ENCODE results near the gene NR6A1. TPM values are rescaled to one million over a fixed set of nuclear protein-coding genes. Genes with fewer than 3 reads are reported as not detected.

The NR6A1 gene
- total and polyA plus RNA-seq, 4 experiments from 2014 or later = 0.06 TPM; not detected in 3

DNA sequence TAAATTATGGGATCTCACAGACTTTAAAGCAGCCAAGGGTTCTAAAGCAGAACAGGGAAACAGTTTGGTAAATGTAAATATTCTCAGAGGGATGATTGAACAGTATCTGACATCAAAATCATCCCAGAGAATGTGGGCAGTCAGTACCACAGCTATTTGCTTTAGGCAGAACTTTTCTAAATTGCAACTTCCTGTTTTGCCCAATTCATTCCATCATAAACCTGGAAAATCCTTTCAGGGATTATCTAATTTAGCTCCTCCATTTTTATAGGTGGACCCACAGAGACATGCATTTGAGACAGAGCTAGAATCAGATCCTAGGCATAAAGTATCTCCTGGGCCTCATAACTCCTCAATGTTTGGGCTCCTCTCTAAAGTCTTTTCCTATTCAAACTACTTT is 12.4 kb downstream of the NR6A1 start:
- peaks cover 0 to 2% (median 0%) of the 10 kb centered on the region in 8 donors for H3K9me3 Mint-ChIP-seq
- no peaks in the 10 kb centered on the region for H3K36me3 Mint-ChIP-seq
- Histone ChIP-seq H3K27me3 (ENCODE audit: insufficient read depth, low read length) (peaks cover 14% of the 10 kb centered on the region), H3K4me1 (ENCODE audit: insufficient read depth, low read length) (no peaks in the 10 kb centered on the region), H3K9me3 (ENCODE audit: control insufficient read depth in 1 of 2, low read length in 2 of 2) (no peaks in the 10 kb centered on the region), H3K27ac (ENCODE audit: low read depth, low read length) (no peak overlapping the region), H3K36me3 (ENCODE audit: insufficient read depth, low read length) (no peaks in the 10 kb centered on the region), H3K4me3 (ENCODE audit: low read length in 2 of 2) (no peak overlapping the region)
- H3K4me3 Mint-ChIP-seq = no peak overlapping the region
- ChIA-PET CTCF (ENCODE audit: partially characterized antibody) (no interaction called here), POLR2A (ENCODE audit: partially characterized antibody) (no interaction called here)
- H3K4me1 Mint-ChIP-seq = no peaks in the 10 kb centered on the region
- DNase-seq = no peak
- H3K27me3 Mint-ChIP-seq = peaks cover 62 to 67% of the 10 kb centered on the region in 2 donors
- intact Hi-C loops (cut with micrococcal nuclease) = no loop called here
- H3K27ac Mint-ChIP-seq = no peak overlapping the region

DNA sequence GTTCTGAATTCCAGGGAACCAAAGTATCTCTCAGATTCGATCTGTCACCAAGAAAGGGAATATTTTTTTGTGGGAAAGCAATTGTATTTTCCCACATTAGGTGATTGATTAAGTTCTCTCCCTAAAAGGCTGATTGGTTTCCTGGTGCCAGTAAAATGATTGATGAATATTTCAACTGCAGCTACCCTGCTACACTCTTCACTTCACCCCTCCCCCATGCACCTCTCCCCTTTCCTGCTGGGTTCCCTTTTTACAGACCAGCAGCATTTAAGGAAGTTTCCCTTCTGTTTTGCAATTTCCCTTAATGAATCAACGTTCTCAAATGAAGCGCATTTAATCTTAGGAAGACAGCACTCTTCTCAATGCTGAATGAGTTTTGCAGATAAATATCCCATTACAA is 13.1 kb downstream of the NR6A1 start:
- peaks cover 58 to 62% of the 10 kb centered on the region in 2 donors for H3K27me3 Mint-ChIP-seq
- no peaks in the 10 kb centered on the region for H3K4me1 Mint-ChIP-seq
- H3K36me3 Mint-ChIP-seq = no peaks in the 10 kb centered on the region
- intact Hi-C loops (cut with micrococcal nuclease) = no loop called here
- H3K4me1 ChIP-seq (ENCODE audit: insufficient read depth, low read length) = no peaks in the 10 kb centered on the region
- no peak overlapping the region for H3K4me3 Mint-ChIP-seq
- ChIA-PET CTCF (ENCODE audit: partially characterized antibody) (no interaction called here), POLR2A (ENCODE audit: partially characterized antibody) (no interaction called here)
- no peak overlapping the region for H3K27ac ChIP-seq (ENCODE audit: low read depth, low read length)
- peaks cover 0 to 2% (median 0%) of the 10 kb centered on the region in 8 donors for H3K9me3 Mint-ChIP-seq
- no peaks in the 10 kb centered on the region for H3K36me3 ChIP-seq (ENCODE audit: insufficient read depth, low read length)
- no peaks in the 10 kb centered on the region for H3K9me3 ChIP-seq (ENCODE audit: control insufficient read depth in 1 of 2, low read length in 2 of 2)
- no peak overlapping the region for H3K27ac Mint-ChIP-seq
- peaks cover 8% of the 10 kb centered on the region for H3K27me3 ChIP-seq (ENCODE audit: insufficient read depth, low read length)
- no peak for DNase-seq
- no peak overlapping the region for H3K4me3 ChIP-seq (ENCODE audit: low read length in 2 of 2)

DNA sequence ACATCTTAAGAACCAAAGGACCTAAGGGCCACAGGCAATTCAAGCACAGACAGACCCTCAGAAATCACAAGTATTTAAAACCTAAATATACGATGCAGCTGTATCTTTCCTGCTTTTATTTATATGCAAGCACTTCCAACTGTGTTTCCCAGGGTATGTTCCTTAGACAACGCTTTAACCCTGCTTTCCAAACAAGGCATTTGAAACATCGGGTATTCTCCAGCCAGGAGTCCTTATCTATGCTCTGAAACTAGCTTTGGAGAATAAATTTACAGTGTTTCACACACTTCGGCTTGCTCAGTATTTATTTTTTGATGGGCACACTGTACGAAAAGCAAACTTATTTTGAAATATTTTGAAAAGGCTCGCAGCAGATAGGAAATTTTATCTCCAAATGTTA is 13.5 kb downstream of the NR6A1 start:
- H3K4me1 ChIP-seq (ENCODE audit: insufficient read depth, low read length) = no peaks in the 10 kb centered on the region
- no peak for DNase-seq
- H3K27me3 ChIP-seq (ENCODE audit: insufficient read depth, low read length) = peaks cover 6% of the 10 kb centered on the region
- Mint-ChIP-seq H3K36me3 (no peaks in the 10 kb centered on the region), H3K9me3 (peaks cover 0 to 2% (median 0%) of the 10 kb centered on the region in 8 donors), H3K27ac (no peak overlapping the region), H3K4me1 (no peaks in the 10 kb centered on the region), H3K27me3 (peaks cover 55 to 60% of the 10 kb centered on the region in 2 donors), H3K4me3 (no peak overlapping the region)
- no peaks in the 10 kb centered on the region for H3K9me3 ChIP-seq (ENCODE audit: control insufficient read depth in 1 of 2, low read length in 2 of 2)
- intact Hi-C loops (cut with micrococcal nuclease) = no loop called here
- POLR2A ChIA-PET (ENCODE audit: partially characterized antibody) = no interaction called here
- no peak overlapping the region for H3K4me3 ChIP-seq (ENCODE audit: low read length in 2 of 2)
- CTCF ChIA-PET (ENCODE audit: partially characterized antibody) = no interaction called here
- H3K36me3 ChIP-seq (ENCODE audit: insufficient read depth, low read length) = no peaks in the 10 kb centered on the region
- H3K27ac ChIP-seq (ENCODE audit: low read depth, low read length) = no peak overlapping the region

DNA sequence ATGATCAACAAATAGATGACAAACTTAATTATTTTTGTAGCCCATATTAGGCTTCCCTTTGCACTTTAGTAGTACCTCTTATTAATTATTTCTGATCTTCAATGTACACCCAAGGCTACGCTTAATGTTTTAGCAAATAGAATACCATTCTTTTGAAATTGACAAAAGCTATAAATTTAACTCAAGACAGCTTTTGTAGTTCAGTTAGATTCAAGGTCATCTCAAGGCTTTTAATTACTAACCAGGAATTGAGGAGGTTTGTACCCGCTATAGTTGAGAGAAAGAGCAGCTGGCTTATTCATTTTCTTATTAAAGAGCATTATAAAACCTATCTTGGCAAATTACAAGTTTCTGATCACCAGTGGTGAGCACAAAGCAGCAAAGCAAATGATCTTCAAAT is 15.1 kb downstream of the NR6A1 start:
- Histone ChIP-seq H3K27me3 (ENCODE audit: insufficient read depth, low read length) (peaks cover 10% of the 10 kb centered on the region), H3K4me3 (ENCODE audit: low read length in 2 of 2) (no peak overlapping the region), H3K36me3 (ENCODE audit: insufficient read depth, low read length) (no peaks in the 10 kb centered on the region), H3K4me1 (ENCODE audit: insufficient read depth, low read length) (no peaks in the 10 kb centered on the region), H3K9me3 (ENCODE audit: control insufficient read depth in 1 of 2, low read length in 2 of 2) (no peaks in the 10 kb centered on the region), H3K27ac (ENCODE audit: low read depth, low read length) (no peak overlapping the region)
- no peaks in the 10 kb centered on the region for H3K36me3 Mint-ChIP-seq
- CTCF ChIA-PET (ENCODE audit: partially characterized antibody) = interaction anchor here (1.0 to 1.5 kb wide), 2 partner anchors 16 to 19 kb away, joined by 4 read pairs; no protein-coding TSS in a partner anchor
- DNase-seq = no peak
- POLR2A ChIA-PET (ENCODE audit: partially characterized antibody) = no interaction called here
- intact Hi-C loops (cut with micrococcal nuclease) = no loop called here
- peaks cover 0 to 2% (median 0%) of the 10 kb centered on the region in 8 donors for H3K9me3 Mint-ChIP-seq
- H3K4me3 Mint-ChIP-seq = no peak overlapping the region
- H3K4me1 Mint-ChIP-seq = no peaks in the 10 kb centered on the region
- peaks cover 50 to 53% of the 10 kb centered on the region in 2 donors for H3K27me3 Mint-ChIP-seq
- no peak overlapping the region for H3K27ac Mint-ChIP-seq

DNA sequence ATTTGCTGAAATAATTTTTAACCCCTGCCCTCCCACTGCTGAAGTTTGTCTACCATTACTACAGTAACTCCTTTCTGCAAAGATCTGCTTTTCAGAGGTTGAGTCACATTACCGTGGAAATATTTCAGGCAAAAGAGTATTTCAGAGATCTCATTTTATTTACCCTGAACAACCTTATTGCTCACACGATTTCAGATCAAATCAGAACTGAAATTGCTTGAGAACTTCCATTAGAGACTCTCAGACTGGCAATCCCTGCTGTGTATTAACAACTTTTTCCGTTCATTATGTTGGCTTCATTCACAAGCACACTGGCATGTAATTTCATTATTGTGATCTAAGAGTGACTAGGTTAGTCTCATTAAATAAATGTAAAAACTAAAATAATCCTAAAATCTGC is 16.1 kb downstream of the NR6A1 start:
- no peak overlapping the region for H3K4me3 Mint-ChIP-seq
- Histone ChIP-seq H3K27ac (ENCODE audit: low read depth, low read length) (no peak overlapping the region), H3K27me3 (ENCODE audit: insufficient read depth, low read length) (peaks cover 4% of the 10 kb centered on the region), H3K36me3 (ENCODE audit: insufficient read depth, low read length) (no peaks in the 10 kb centered on the region), H3K9me3 (ENCODE audit: control insufficient read depth in 1 of 2, low read length in 2 of 2) (no peaks in the 10 kb centered on the region), H3K4me3 (ENCODE audit: low read length in 2 of 2) (no peak overlapping the region), H3K4me1 (ENCODE audit: insufficient read depth, low read length) (no peaks in the 10 kb centered on the region)
- POLR2A ChIA-PET (ENCODE audit: partially characterized antibody) = no interaction called here
- CTCF ChIA-PET (ENCODE audit: partially characterized antibody) = interaction anchor here (1.5 kb wide), 1 partner anchor 17 kb away, joined by 4 read pairs; no protein-coding TSS in a partner anchor
- H3K27ac Mint-ChIP-seq = no peak overlapping the region
- DNase-seq = no peak
- intact Hi-C loops (cut with micrococcal nuclease) = no loop called here
- no peaks in the 10 kb centered on the region for H3K4me1 Mint-ChIP-seq
- peaks cover 53% of the 10 kb centered on the region in 2 donors for H3K27me3 Mint-ChIP-seq
- H3K9me3 Mint-ChIP-seq = peaks cover 0 to 2% (median 0%) of the 10 kb centered on the region in 8 donors
- H3K36me3 Mint-ChIP-seq = no peaks in the 10 kb centered on the region

DNA sequence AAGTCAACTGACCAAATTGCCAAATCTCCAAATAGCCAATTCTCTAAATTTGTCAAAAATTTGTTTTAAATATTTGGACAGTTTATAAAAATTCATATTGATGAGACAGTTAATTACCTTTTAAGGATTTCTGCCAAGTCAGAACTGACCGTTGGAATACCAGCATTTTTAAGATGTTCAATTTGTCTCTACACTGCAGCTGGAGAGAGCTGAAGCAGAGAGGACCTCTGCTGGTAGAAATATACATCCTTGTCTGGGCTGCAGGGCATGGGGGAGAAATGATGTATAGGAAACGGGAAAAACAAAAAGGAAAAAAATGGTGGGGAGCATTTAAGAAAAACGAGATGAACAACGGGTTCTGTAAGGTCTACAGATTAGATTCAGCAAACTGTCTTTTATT is 16.8 kb downstream of the NR6A1 start:
- H3K4me3 Mint-ChIP-seq = no peak overlapping the region
- Histone ChIP-seq H3K4me1 (ENCODE audit: insufficient read depth, low read length) (no peaks in the 10 kb centered on the region), H3K36me3 (ENCODE audit: insufficient read depth, low read length) (no peaks in the 10 kb centered on the region), H3K27me3 (ENCODE audit: insufficient read depth, low read length) (peaks cover 4% of the 10 kb centered on the region), H3K27ac (ENCODE audit: low read depth, low read length) (no peak overlapping the region), H3K4me3 (ENCODE audit: low read length in 2 of 2) (no peak overlapping the region), H3K9me3 (ENCODE audit: control insufficient read depth in 1 of 2, low read length in 2 of 2) (no peaks in the 10 kb centered on the region)
- H3K9me3 Mint-ChIP-seq = peaks cover 0 to 2% (median 0%) of the 10 kb centered on the region in 8 donors
- ChIA-PET CTCF (ENCODE audit: partially characterized antibody) (no interaction called here), POLR2A (ENCODE audit: partially characterized antibody) (no interaction called here)
- intact Hi-C loops (cut with micrococcal nuclease) = no loop called here
- no peaks in the 10 kb centered on the region for H3K4me1 Mint-ChIP-seq
- H3K27me3 Mint-ChIP-seq = peaks cover 50 to 54% of the 10 kb centered on the region in 2 donors
- no peaks in the 10 kb centered on the region for H3K36me3 Mint-ChIP-seq
- H3K27ac Mint-ChIP-seq = no peak overlapping the region
- DNase-seq = no peak

DNA sequence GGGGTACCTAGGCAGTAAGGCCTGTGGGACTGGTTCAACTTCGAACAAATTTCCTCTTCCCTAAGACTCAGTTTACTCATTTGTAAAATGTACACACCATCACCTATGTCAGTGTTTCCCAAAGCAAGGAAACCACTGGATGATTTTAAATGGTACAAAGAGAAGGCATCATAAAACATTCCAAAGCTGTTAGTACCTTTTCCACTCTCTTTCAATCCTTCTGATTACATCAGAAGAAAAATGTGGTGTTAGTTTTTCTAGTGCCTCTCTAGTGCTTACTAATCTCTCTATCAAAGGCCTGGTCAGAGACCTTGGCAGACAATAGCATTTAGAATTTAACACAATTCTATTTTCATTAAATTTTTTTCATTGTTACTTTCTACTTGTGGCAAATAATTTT is 18.1 kb downstream of the NR6A1 start:
- H3K36me3 ChIP-seq (ENCODE audit: insufficient read depth, low read length) = no peaks in the 10 kb centered on the region
- H3K9me3 ChIP-seq (ENCODE audit: control insufficient read depth in 1 of 2, low read length in 2 of 2) = no peaks in the 10 kb centered on the region
- H3K27me3 ChIP-seq (ENCODE audit: insufficient read depth, low read length) = peaks cover 4% of the 10 kb centered on the region
- Mint-ChIP-seq H3K9me3 (no peaks in the 10 kb centered on the region), H3K4me1 (no peaks in the 10 kb centered on the region), H3K36me3 (no peaks in the 10 kb centered on the region), H3K27ac (no peak overlapping the region), H3K27me3 (peaks cover 41 to 47% of the 10 kb centered on the region in 2 donors), H3K4me3 (no peak overlapping the region)
- no peak for DNase-seq
- no peak overlapping the region for H3K27ac ChIP-seq (ENCODE audit: low read depth, low read length)
- H3K4me1 ChIP-seq (ENCODE audit: insufficient read depth, low read length) = no peaks in the 10 kb centered on the region
- ChIA-PET CTCF (ENCODE audit: partially characterized antibody) (no interaction called here), POLR2A (ENCODE audit: partially characterized antibody) (no interaction called here)
- no peak overlapping the region for H3K4me3 ChIP-seq (ENCODE audit: low read length in 2 of 2)
- intact Hi-C loops (cut with micrococcal nuclease) = no loop called here

DNA sequence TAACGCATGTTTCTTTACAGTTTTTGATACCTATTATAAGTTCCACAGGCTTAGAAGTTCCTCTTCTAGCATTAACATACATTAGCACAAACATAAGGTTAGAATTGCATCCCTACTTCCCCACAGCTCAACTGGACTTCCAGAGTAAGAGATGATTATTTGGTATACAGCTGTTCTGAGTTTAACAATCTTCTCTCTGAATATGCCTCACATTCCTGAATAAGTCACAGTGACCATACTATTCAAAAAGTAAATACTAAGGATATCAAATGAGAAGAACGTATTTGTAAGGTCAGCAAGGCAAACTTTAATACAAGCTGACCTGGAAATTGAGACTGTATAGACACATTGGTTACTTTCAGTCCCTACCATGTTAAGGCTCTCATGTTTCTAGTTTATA is 21.3 kb downstream of the NR6A1 start:
- Histone ChIP-seq H3K9me3 (ENCODE audit: control insufficient read depth in 1 of 2, low read length in 2 of 2) (no peaks in the 10 kb centered on the region), H3K4me1 (ENCODE audit: insufficient read depth, low read length) (no peaks in the 10 kb centered on the region), H3K36me3 (ENCODE audit: insufficient read depth, low read length) (no peaks in the 10 kb centered on the region), H3K27ac (ENCODE audit: low read depth, low read length) (no peak overlapping the region), H3K4me3 (ENCODE audit: low read length in 2 of 2) (no peak overlapping the region), H3K27me3 (ENCODE audit: insufficient read depth, low read length) (peaks cover 4% of the 10 kb centered on the region)
- Mint-ChIP-seq H3K4me3 (no peak overlapping the region), H3K36me3 (no peaks in the 10 kb centered on the region), H3K9me3 (no peaks in the 10 kb centered on the region), H3K27me3 (peaks cover 22 to 28% of the 10 kb centered on the region in 2 donors), H3K4me1 (no peaks in the 10 kb centered on the region), H3K27ac (no peak overlapping the region)
- DNase-seq = no peak
- POLR2A ChIA-PET (ENCODE audit: partially characterized antibody) = no interaction called here
- CTCF ChIA-PET (ENCODE audit: partially characterized antibody) = interaction anchor here (1.2 kb wide), 1 partner anchor 24 kb away, joined by 3 read pairs; no protein-coding TSS in a partner anchor
- intact Hi-C loops (cut with micrococcal nuclease) = no loop called here
